HL-60 (cell line): Measurements from ENCODE around the gene FARP2.

Experiments used
- POLR2AphosphoS5 ChIP-seq: IDR thresholded peaks from 2 replicates; pipeline ENCODE4 v1.6.1; 2012; ENCODE audit warnings: low read depth
- TF ChIP-seq, protein P1 (sequence below): IDR thresholded peaks from one replicate; pipeline ENCODE4 v1.5.1; 2011; ENCODE audit warnings: low read length, control low read depth, inconsistent platforms; ENCODE audit not compliant: insufficient read depth
- TF ChIP-seq, protein P2 (sequence below): IDR thresholded peaks from 2 replicates; pipeline ENCODE4 v1.6.1; 2012; ENCODE audit warnings: low read depth; ENCODE audit not compliant: insufficient replicate concordance

DNA sequence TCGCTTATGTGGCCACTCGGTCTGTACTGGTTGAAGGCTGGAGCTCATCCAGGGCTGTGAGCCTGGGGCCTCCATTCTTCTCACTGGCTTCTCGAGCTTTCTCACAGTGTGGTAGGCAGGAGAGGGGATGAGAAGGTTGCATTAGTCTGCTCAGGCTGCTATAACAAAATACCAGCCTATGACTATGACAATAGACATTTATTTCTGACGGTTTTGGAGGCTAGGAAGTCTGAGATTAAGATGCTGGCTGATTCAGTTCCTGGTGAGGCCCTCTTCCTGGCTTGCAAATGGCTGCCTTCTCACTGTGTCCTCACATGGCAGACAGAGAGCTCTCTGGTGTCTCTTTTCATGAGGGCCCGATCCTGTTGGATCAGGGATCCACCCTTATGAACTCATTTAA, 158.5 kb downstream of the FARP2 start:
- TF ChIP-seq, protein P1, sequence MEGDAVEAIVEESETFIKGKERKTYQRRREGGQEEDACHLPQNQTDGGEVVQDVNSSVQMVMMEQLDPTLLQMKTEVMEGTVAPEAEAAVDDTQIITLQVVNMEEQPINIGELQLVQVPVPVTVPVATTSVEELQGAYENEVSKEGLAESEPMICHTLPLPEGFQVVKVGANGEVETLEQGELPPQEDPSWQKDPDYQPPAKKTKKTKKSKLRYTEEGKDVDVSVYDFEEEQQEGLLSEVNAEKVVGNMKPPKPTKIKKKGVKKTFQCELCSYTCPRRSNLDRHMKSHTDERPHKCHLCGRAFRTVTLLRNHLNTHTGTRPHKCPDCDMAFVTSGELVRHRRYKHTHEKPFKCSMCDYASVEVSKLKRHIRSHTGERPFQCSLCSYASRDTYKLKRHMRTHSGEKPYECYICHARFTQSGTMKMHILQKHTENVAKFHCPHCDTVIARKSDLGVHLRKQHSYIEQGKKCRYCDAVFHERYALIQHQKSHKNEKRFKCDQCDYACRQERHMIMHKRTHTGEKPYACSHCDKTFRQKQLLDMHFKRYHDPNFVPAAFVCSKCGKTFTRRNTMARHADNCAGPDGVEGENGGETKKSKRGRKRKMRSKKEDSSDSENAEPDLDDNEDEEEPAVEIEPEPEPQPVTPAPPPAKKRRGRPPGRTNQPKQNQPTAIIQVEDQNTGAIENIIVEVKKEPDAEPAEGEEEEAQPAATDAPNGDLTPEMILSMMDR: no peak
- no peak for TF ChIP-seq POLR2AphosphoS5
- TF ChIP-seq, protein P2, sequence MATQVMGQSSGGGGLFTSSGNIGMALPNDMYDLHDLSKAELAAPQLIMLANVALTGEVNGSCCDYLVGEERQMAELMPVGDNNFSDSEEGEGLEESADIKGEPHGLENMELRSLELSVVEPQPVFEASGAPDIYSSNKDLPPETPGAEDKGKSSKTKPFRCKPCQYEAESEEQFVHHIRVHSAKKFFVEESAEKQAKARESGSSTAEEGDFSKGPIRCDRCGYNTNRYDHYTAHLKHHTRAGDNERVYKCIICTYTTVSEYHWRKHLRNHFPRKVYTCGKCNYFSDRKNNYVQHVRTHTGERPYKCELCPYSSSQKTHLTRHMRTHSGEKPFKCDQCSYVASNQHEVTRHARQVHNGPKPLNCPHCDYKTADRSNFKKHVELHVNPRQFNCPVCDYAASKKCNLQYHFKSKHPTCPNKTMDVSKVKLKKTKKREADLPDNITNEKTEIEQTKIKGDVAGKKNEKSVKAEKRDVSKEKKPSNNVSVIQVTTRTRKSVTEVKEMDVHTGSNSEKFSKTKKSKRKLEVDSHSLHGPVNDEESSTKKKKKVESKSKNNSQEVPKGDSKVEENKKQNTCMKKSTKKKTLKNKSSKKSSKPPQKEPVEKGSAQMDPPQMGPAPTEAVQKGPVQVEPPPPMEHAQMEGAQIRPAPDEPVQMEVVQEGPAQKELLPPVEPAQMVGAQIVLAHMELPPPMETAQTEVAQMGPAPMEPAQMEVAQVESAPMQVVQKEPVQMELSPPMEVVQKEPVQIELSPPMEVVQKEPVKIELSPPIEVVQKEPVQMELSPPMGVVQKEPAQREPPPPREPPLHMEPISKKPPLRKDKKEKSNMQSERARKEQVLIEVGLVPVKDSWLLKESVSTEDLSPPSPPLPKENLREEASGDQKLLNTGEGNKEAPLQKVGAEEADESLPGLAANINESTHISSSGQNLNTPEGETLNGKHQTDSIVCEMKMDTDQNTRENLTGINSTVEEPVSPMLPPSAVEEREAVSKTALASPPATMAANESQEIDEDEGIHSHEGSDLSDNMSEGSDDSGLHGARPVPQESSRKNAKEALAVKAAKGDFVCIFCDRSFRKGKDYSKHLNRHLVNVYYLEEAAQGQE: no peak
